ENCODE data around the gene CCNB2.

CCNB2 gene

DNA sequence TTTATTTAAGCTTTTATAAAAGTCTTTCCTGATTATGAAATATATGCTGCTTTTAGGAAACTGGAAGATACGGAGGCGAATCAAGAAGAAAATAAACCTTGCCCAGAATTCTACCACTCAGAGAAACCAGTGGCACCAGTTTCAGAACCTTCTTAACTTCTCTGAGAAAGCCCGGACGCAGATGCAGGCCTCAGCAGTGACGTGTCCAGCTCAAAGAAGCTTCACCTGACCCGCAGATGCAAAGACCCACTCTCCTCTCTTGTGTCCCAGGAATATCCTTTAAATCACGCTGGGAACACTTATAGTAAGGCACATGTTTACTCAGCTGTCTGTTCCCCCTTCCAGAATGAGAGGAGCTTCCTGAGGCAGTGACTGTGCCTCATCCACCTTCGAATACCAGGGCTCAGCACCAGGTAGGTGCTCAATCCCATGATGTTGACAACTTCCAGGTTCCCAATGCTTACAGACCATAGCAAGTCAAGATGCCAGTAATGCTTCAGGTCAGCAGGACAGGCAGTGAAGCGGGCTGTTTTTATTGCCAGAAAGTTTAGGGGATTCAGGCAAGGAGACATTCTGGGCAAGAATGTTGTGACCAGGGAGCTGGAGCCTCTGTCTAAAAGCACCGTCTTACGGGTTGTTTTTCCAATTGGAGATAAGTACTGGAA, 61.8 kb downstream of the CCNB2 start:
- no peak for DNase-seq (ENCODE audit: low read depth)

- DNase-seq (ENCODE audit: low read depth): no peak
Measured at GRCh38 chr15:59168536-59168935, 63.6 kb downstream of the CCNB2 start.

DNA sequence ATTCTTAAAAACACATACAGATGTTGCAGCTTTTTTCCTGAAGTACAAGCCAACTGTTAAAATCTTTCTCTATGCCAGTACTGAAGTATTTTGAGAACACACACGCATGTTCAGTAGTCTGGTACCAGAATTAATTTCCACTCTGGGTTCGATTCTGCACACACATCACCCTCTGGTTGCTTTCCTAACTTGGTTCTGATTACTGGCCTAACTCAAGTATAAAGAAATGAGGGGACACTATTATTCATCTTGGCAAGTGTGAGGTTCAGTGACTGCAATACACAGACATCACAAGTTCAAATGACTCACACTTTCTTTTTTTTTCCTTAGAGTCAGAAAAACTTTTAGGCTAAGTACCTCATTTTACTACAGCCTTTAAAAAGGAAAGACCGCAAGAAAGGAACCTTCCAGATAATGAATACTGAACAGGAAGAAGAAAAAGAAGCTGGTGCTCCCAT, 64.3 kb downstream of the CCNB2 start:
- no peak for DNase-seq (ENCODE audit: low read depth)

- DNase-seq (ENCODE audit: low read depth): no peak
Measured at GRCh38 chr15:59170295-59171066, 65.5 kb downstream of the CCNB2 start.

DNA sequence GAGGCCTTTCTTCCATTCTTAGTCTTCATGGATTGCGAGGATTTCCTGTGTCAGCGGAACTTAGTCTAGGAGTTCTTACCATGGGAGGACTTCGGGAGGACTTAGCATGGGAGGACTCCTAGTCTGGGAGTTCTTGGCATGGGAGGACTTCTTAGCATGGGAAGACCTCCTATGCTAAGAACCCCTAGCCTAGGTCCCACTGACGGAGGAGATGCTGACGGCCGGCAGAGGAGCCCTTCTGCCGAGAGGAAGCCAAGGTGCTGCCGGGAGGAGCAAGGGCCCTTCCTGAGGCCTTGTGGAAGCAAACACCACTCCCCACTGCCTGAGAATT, 66.1 kb downstream of the CCNB2 start:
- no peak for DNase-seq (ENCODE audit: low read depth)

- DNase-seq (ENCODE audit: low read depth): no peak
Measured at GRCh38 chr15:59172289-59172901, 67.4 kb downstream of the CCNB2 start.

DNA sequence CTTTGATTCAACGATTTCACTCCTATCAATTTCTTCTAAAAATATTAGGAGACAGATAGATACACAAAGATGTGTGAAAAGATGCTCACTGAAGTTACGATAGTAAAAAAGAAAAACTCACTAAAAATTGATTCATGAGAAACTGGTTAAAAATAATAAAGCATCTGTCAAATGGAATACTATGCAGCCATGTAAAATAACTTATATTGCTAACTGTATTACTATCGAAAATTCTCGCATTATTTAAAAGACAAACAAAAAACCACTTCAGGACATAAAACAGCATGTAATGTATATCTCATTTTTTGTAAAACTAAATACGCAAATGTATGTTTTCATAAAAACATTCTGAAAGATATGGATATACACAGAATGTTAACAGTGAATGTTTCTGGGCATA, 68.2 kb downstream of the CCNB2 start:
- no peak for DNase-seq (ENCODE audit: low read depth)

GRCh38 chr15:59174151-59174834, 69.3 kb downstream of the CCNB2 start:
- no peak for DNase-seq (ENCODE audit: low read depth)
